GM12878 (cell line): ENCODE results near the gene MCMBP. TPM values are rescaled to one million over a fixed set of nuclear protein-coding genes. Genes with fewer than 3 reads are reported as not detected.
A peak's percentile ranks its signal among the peaks of the same experiment; 100 is the strongest.

Experiments
- BACH1 ChIP-seq: fragments of 450-650 bp; IDR thresholded peaks from 2 replicates; pipeline ENCODE4 v1.6.1; 2017; ENCODE audit warnings: mild to moderate bottlenecking, borderline replicate concordance
- BCL11A ChIP-seq: IDR thresholded peaks from 2 replicates; pipeline ENCODE4 v1.6.1; 2011; ENCODE audit warnings: low read depth, low read length
- BMI1 ChIP-seq: fragments of 450-650 bp; IDR thresholded peaks from 2 replicates; pipeline ENCODE4 v1.6.1; 2016; ENCODE audit warnings: mild to moderate bottlenecking, moderate library complexity, borderline replicate concordance
- CBX3 ChIP-seq: fragments of 200-600 bp; sonication (generic); IDR thresholded peaks from 2 replicates; pipeline ENCODE4 v1.6.1; 2016; ENCODE audit warnings: low read depth, borderline replicate concordance
- CBX5 ChIP-seq: sonication (generic); IDR thresholded peaks from 2 replicates; pipeline ENCODE4 v1.6.1; 2016; ENCODE audit warnings: low read depth, moderate library complexity, mild to moderate bottlenecking, inconsistent platforms
- CEBPB ChIP-seq, 2 experiments: fragments of 150-350 bp in 1 of 2; IDR thresholded peaks; 2 replicates each; pipeline ENCODE4 v1.6.1; 2012 to 2014; ENCODE audit warnings: low read depth in 2 of 2, low read length in 2 of 2, borderline replicate concordance in 1 of 2, inconsistent platforms in 1 of 2
- CREB1 ChIP-seq: IDR thresholded peaks from 2 replicates; pipeline ENCODE4 v1.6.1; 2012; ENCODE audit warnings: low read depth, mild to moderate bottlenecking, inconsistent platforms
- E2F4 ChIP-seq: IDR thresholded peaks from 2 replicates; pipeline ENCODE4 v1.6.1; 2012; ENCODE audit warnings: low read depth, low read length, improper control_type of control experiment
- ELK1 ChIP-seq: IDR thresholded peaks from 2 replicates; pipeline ENCODE4 v1.6.1; 2012; ENCODE audit warnings: low read depth, low read length, improper control_type of control experiment
- GATAD2B ChIP-seq: fragments of 450-650 bp; conservative IDR thresholded peaks from 2 replicates; pipeline ENCODE4 v1.6.1; 2017; ENCODE audit warnings: low read depth, mild to moderate bottlenecking, moderate library complexity
- HDAC6 ChIP-seq: fragments of 200-600 bp; sonication (generic); IDR thresholded peaks from one replicate; pipeline ENCODE4 v1.8.0; 2017; ENCODE audit warnings: antibody characterized with exemption; ENCODE audit not compliant: unreplicated experiment
- IKZF2 ChIP-seq, 2 experiments: fragments of 450-650 bp; IDR thresholded peaks; 2 replicates each; pipeline ENCODE4 v1.6.1; 2017; ENCODE audit warnings: mild to moderate bottlenecking in 2 of 2, moderate library complexity in 2 of 2
- KDM1A ChIP-seq: fragments of 200-600 bp; sonication (generic); IDR thresholded peaks from 2 replicates; pipeline ENCODE4 v1.6.1; 2016; ENCODE audit warnings: borderline replicate concordance
- MEF2B ChIP-seq: fragments of 450-650 bp; IDR thresholded peaks from 2 replicates; pipeline ENCODE4 v1.6.1; 2018; ENCODE audit warnings: mild to moderate bottlenecking, moderate library complexity; ENCODE audit not compliant: partially characterized antibody, poor library complexity, severe bottlenecking
- MYC ChIP-seq: IDR thresholded peaks from 2 replicates; pipeline ENCODE4 v1.6.1; 2011; ENCODE audit warnings: mild to moderate bottlenecking, low read length, moderate library complexity, inconsistent platforms; ENCODE audit not compliant: insufficient read depth, insufficient replicate concordance, insufficient read length, severe bottlenecking
- NBN ChIP-seq: fragments of 450-650 bp; IDR thresholded peaks from 2 replicates; pipeline ENCODE4 v1.6.1; 2016
- NR2C2 ChIP-seq: IDR thresholded peaks from 2 replicates; pipeline ENCODE4 v1.6.1; 2011; ENCODE audit warnings: borderline replicate concordance, low read depth; ENCODE audit not compliant: control insufficient read depth, insufficient read length
- NRF1 ChIP-seq: conservative IDR thresholded peaks from 2 replicates; pipeline ENCODE4 v1.6.1; 2011; ENCODE audit warnings: mild to moderate bottlenecking, low read depth, low read length, improper control_type of control experiment
- PKNOX1 ChIP-seq: fragments of 450-650 bp; IDR thresholded peaks from 2 replicates; pipeline ENCODE4 v1.6.1; 2016; ENCODE audit warnings: mild to moderate bottlenecking
- POLR2A ChIP-seq: IDR thresholded peaks from 2 replicates; pipeline ENCODE4 v1.6.1; 2011; ENCODE audit warnings: low read depth, mild to moderate bottlenecking, low read length
- POLR2AphosphoS2 ChIP-seq: IDR thresholded peaks from 2 replicates; pipeline ENCODE4 v1.6.1; 2011; ENCODE audit warnings: low read depth, mild to moderate bottlenecking, low read length, improper control_type of control experiment, moderate library complexity
- RB1 ChIP-seq: fragments of 450-650 bp; formaldehyde crosslinking; IDR thresholded peaks from 2 replicates; pipeline ENCODE4 v1.6.1; 2017; ENCODE audit warnings: mild to moderate bottlenecking, borderline replicate concordance
- RBBP5 ChIP-seq: fragments of 200-600 bp; sonication (generic); conservative IDR thresholded peaks from 2 replicates; pipeline ENCODE4 v1.6.1; 2016
- RELA ChIP-seq: fragments of 450-650 bp; IDR thresholded peaks from 2 replicates; pipeline ENCODE4 v1.8.0; 2014; ENCODE audit warnings: borderline replicate concordance; ENCODE audit not compliant: partially characterized antibody
- RUNX3 ChIP-seq: IDR thresholded peaks from 2 replicates; pipeline ENCODE4 v1.6.1; 2012; ENCODE audit warnings: low read length, inconsistent platforms
- SIX5 ChIP-seq: IDR thresholded peaks from 2 replicates; pipeline ENCODE4 v1.6.1; 2011; ENCODE audit warnings: mild to moderate bottlenecking, low read depth, low read length, moderate library complexity; ENCODE audit not compliant: severe bottlenecking
- SKIL ChIP-seq: fragments of 450-650 bp; IDR thresholded peaks from 2 replicates; pipeline ENCODE4 v1.6.1; 2017; ENCODE audit warnings: mild to moderate bottlenecking, low read depth, inconsistent platforms; ENCODE audit not compliant: poor library complexity, severe bottlenecking
- SP1 ChIP-seq: IDR thresholded peaks from one replicate; pipeline ENCODE4 v1.6.1; 2011; ENCODE audit warnings: low read depth, low read length
- TARDBP ChIP-seq: IDR thresholded peaks from 2 replicates; pipeline ENCODE4 v1.6.1; 2016; ENCODE audit warnings: borderline replicate concordance
- ZNF217 ChIP-seq: fragments of 450-650 bp; IDR thresholded peaks from 2 replicates; pipeline ENCODE4 v1.6.1; 2017; ENCODE audit warnings: antibody characterized with exemption, mild to moderate bottlenecking
- ZNF622 ChIP-seq: fragments of 450-650 bp; IDR thresholded peaks from 2 replicates; pipeline ENCODE4 v1.6.1; 2017; ENCODE audit warnings: mild to moderate bottlenecking, inconsistent platforms
- polyA plus RNA-seq, 11 experiments: library from polyadenylated mRNA; depleted of rRNA in 4 of 11; unstranded in 6 of 11; stranded (reverse) in 5 of 11; fragments of >200 nt; fragmentation: Nextera tagmentation in 4 of 11; fragmentation: Illumina TruSeq in 1 of 11; extraction: Ambion mirVana in 4 of 11; extraction: Trizol in 1 of 11; gene quantifications; 1 replicate in 1 of 11; 2 replicates in 10 of 11; pipeline versions ENCODE4 v1.2.1 to v1.2.3, GENCODE V29; 2011 to 2016; ENCODE audit warnings: inconsistent platforms in 2 of 11, missing spikeins in 2 of 11, low read depth in 1 of 11
- total RNA-seq, 4 experiments: library from RNA; depleted of rRNA in 3 of 4; stranded (reverse); fragments of >200 nt in 3 of 4; fragmentation: Illumina TruSeq in 1 of 4; extraction: Trizol in 1 of 4; gene quantifications; 2 replicates each; pipeline versions ENCODE4 v1.2.1 to v1.2.3, GENCODE V29; 2013 to 2021

The MCMBP gene
- total and polyA plus RNA-seq, 10 of the 15 experiments (the other 5 are each of a cell fraction or from before 2014, with no cell fraction given): 7.6 to 93.1 (median 75.7) TPM

GRCh38 chr10:119872610-119872859 lies at the start of gene MCMBP (continued):
- TF ChIP-seq TARDBP: no peak
- no peak for TF ChIP-seq ZNF622
- no peak for TF ChIP-seq PKNOX1
- no peak; the same call in 1 of the 2 replicates for TF ChIP-seq POLR2AphosphoS2
- no peak for TF ChIP-seq HDAC6
- TF ChIP-seq ELK1: no peak
- 0 out of 2 replicates have a peak, but pooled peaks have one; percentile 86 for TF ChIP-seq GATAD2B
- TF ChIP-seq RELA: no peak
- no peak for TF ChIP-seq RBBP5
- no peak for TF ChIP-seq CEBPB (IDR thresholded peaks at IDR 0.05; ENCODE audit: borderline replicate concordance in 1 of 2, low read depth in 2 of 2, low read length in 2 of 2)
- no peak for TF ChIP-seq CREB1
- TF ChIP-seq BACH1: peak; percentile 92; the same call in 1 of the 2 replicates
- no peak for TF ChIP-seq MYC
- TF ChIP-seq NR2C2: no peak
- TF ChIP-seq SP1: no peak
- peak; percentile 75; the same call in 1 of the 2 replicates for TF ChIP-seq E2F4
- peak; percentile 77 for TF ChIP-seq POLR2A
- no peak for TF ChIP-seq NRF1
- TF ChIP-seq CBX3: no peak
- TF ChIP-seq CBX5: no peak
- TF ChIP-seq ZNF217: 0 out of 2 replicates have a peak, but pooled peaks have one; percentile 49
- no peak for TF ChIP-seq MEF2B
- no peak for TF ChIP-seq KDM1A
- no peak for TF ChIP-seq SIX5
- TF ChIP-seq SKIL: no peak
- TF ChIP-seq IKZF2 (IDR thresholded peaks at IDR 0.05): no peak
- no peak for TF ChIP-seq RUNX3
- TF ChIP-seq BCL11A: no peak
- TF ChIP-seq RB1: peak; percentile 100; the same call in 1 of the 2 replicates
- no peak for TF ChIP-seq BMI1
- TF ChIP-seq NBN: no peak
